WTC11 (cell line): Measurements from ENCODE around the gene THAP6. TPM values are rescaled to one million over a fixed set of nuclear protein-coding genes. Genes with fewer than 3 reads are reported as not detected.

Experiments
- ATAC-seq: fragments of 200-7000 bp; cut with Tn5 transposase; 2 replicates; pipeline ENCODE4 v1.10.0; 2021; ENCODE audit warnings: mild to moderate bottlenecking, moderate library complexity
- CTCF ChIA-PET: fragments of 300-600 bp; sonication (Branson Sonifier 250); formaldehyde crosslinking; loops from one replicate; lab custom pipeline; 2021; ENCODE audit warnings: antibody characterized with exemption; lab: Charles Lee
- POLR2A ChIA-PET: fragments of 350-600 bp; sonication (Branson Sonifier 250); formaldehyde crosslinking; loops from one replicate; lab custom pipeline; 2021; ENCODE audit warnings: antibody characterized with exemption; lab: Charles Lee
- DNase-seq: peaks from one replicate; pipeline ENCODE4 v3.0.0; 2021; ENCODE audit warnings: low spot score
- H3K27ac Mint-ChIP-seq: 2 replicates; pipeline ENCODE4 v1.8.0; 2021; ENCODE audit warnings: mixed read lengths
- H3K27me3 Mint-ChIP-seq: 2 replicates; pipeline ENCODE4 v1.8.0; 2021; ENCODE audit warnings: low read depth, mild to moderate bottlenecking, moderate library complexity, mixed read lengths
- H3K36me3 Mint-ChIP-seq: 2 replicates; pipeline ENCODE4 v1.8.0; 2021; ENCODE audit warnings: mixed read lengths
- H3K4me1 Mint-ChIP-seq: 2 replicates; pipeline ENCODE4 v1.8.0; 2022; ENCODE audit warnings: mixed read lengths
- H3K4me3 Mint-ChIP-seq: 2 replicates; pipeline ENCODE4 v1.8.0; 2021; ENCODE audit warnings: mild to moderate bottlenecking, moderate library complexity, mixed read lengths
- H3K9me3 Mint-ChIP-seq: 2 replicates; pipeline ENCODE4 v1.8.0; 2021; ENCODE audit warnings: mixed read lengths
- ATF1 ChIP-seq: sonication (generic); formaldehyde crosslinking; IDR thresholded peaks from 2 replicates; pipeline ENCODE4 v1.8.1; 2023; ENCODE audit warnings: mild to moderate bottlenecking, moderate library complexity, missing genetic modification reagents
- ATF2 ChIP-seq: sonication (generic); formaldehyde crosslinking; IDR thresholded peaks from 2 replicates; pipeline ENCODE4 v1.8.1; 2022; ENCODE audit warnings: low read depth, missing genetic modification reagents, borderline replicate concordance
- CBFB ChIP-seq: sonication (generic); formaldehyde crosslinking; IDR thresholded peaks from 2 replicates; pipeline ENCODE4 v1.8.1; 2022; ENCODE audit warnings: mild to moderate bottlenecking, low read depth, missing genetic modification reagents
- E2F1 ChIP-seq: sonication (generic); formaldehyde crosslinking; IDR thresholded peaks from 2 replicates; pipeline ENCODE4 v1.8.0; 2022; ENCODE audit warnings: mild to moderate bottlenecking, missing genetic modification reagents
- ELF4 ChIP-seq: sonication (generic); formaldehyde crosslinking; IDR thresholded peaks from 2 replicates; pipeline ENCODE4 v1.8.1; 2022; ENCODE audit warnings: low read depth, mild to moderate bottlenecking, moderate library complexity, missing genetic modification reagents
- ERG ChIP-seq: fragments of 250-450 bp; sonication (Bioruptor Pico); IDR thresholded peaks from 2 replicates; pipeline ENCODE4 v1.8.0; 2021; ENCODE audit warnings: mild to moderate bottlenecking
- ETV6 ChIP-seq: sonication (generic); formaldehyde crosslinking; IDR thresholded peaks from 2 replicates; pipeline ENCODE4 v1.8.1; 2022; ENCODE audit warnings: mild to moderate bottlenecking, missing genetic modification reagents
- FOXJ3 ChIP-seq: sonication (generic); formaldehyde crosslinking; IDR thresholded peaks from 2 replicates; pipeline ENCODE4 v1.9.0; 2021; ENCODE audit warnings: missing genetic modification reagents, mild to moderate bottlenecking, borderline replicate concordance
- GABPB1 ChIP-seq: sonication (generic); formaldehyde crosslinking; IDR thresholded peaks from 2 replicates; pipeline ENCODE4 v1.8.1; 2023; ENCODE audit warnings: mild to moderate bottlenecking, missing genetic modification reagents
- HMGXB4 ChIP-seq: sonication (generic); formaldehyde crosslinking; IDR thresholded peaks from 2 replicates; pipeline ENCODE4 v1.8.1; 2023; ENCODE audit warnings: mild to moderate bottlenecking, moderate library complexity, missing genetic modification reagents
- IRF2 ChIP-seq: sonication (generic); formaldehyde crosslinking; IDR thresholded peaks from 2 replicates; pipeline ENCODE4 v1.8.0; 2022; ENCODE audit warnings: low read depth, missing genetic modification reagents, borderline replicate concordance
- NFYB ChIP-seq: sonication (generic); formaldehyde crosslinking; conservative IDR thresholded peaks from 2 replicates; pipeline ENCODE4 v1.8.0; 2022; ENCODE audit warnings: low read depth, missing genetic modification reagents
- OVOL2 ChIP-seq: fragments of 250-450 bp; sonication (Bioruptor Pico); IDR thresholded peaks from 2 replicates; pipeline ENCODE4 v1.9.0; 2021; ENCODE audit warnings: mild to moderate bottlenecking, borderline replicate concordance
- PREB ChIP-seq: sonication (generic); formaldehyde crosslinking; IDR thresholded peaks from 2 replicates; pipeline ENCODE4 v1.8.1; 2022; ENCODE audit warnings: mild to moderate bottlenecking, missing genetic modification reagents, moderate library complexity, borderline replicate concordance
- RORB ChIP-seq: fragments of 250-450 bp; sonication (Bioruptor Pico); IDR thresholded peaks from 2 replicates; pipeline ENCODE4 v1.9.0; 2021; ENCODE audit warnings: mild to moderate bottlenecking
- SMAD4 ChIP-seq: sonication (generic); formaldehyde crosslinking; IDR thresholded peaks from 2 replicates; pipeline ENCODE4 v1.8.0; 2022; ENCODE audit warnings: mild to moderate bottlenecking, missing genetic modification reagents
- TEAD1 ChIP-seq: sonication (generic); formaldehyde crosslinking; IDR thresholded peaks from 2 replicates; pipeline ENCODE4 v1.8.0; 2022; ENCODE audit warnings: mild to moderate bottlenecking, missing genetic modification reagents
- ZNF232 ChIP-seq: sonication (generic); formaldehyde crosslinking; IDR thresholded peaks from 2 replicates; pipeline ENCODE4 v1.8.0; 2022; ENCODE audit warnings: mild to moderate bottlenecking, missing genetic modification reagents
- ZNF317 ChIP-seq: sonication (generic); formaldehyde crosslinking; IDR thresholded peaks from 2 replicates; pipeline ENCODE4 v1.8.1; 2023; ENCODE audit warnings: low read depth, mild to moderate bottlenecking, moderate library complexity, missing genetic modification reagents, borderline replicate concordance
- ZNF396 ChIP-seq: fragments of 250-450 bp; sonication (Bioruptor Pico); IDR thresholded peaks from 2 replicates; pipeline ENCODE4 v1.8.0; 2021; ENCODE audit warnings: mild to moderate bottlenecking, moderate library complexity, borderline replicate concordance
- ZNF423 ChIP-seq: fragments of 250-450 bp; sonication (Bioruptor Pico); IDR thresholded peaks from 2 replicates; pipeline ENCODE4 v2.1.2; 2022; ENCODE audit warnings: mild to moderate bottlenecking, moderate library complexity
- total RNA-seq: library from RNA; stranded (reverse); gene quantifications from 3 replicates; pipeline ENCODE4 v1.2.3, GENCODE V29; 2021
- TF ChIP-seq, protein P1 (sequence below): sonication (generic); formaldehyde crosslinking; IDR thresholded peaks from 2 replicates; pipeline ENCODE4 v1.8.1; 2023; ENCODE audit warnings: mild to moderate bottlenecking, missing genetic modification reagents
- TF ChIP-seq, protein P2 (sequence below): sonication (generic); formaldehyde crosslinking; IDR thresholded peaks from 2 replicates; pipeline ENCODE4 v1.8.1; 2022; ENCODE audit warnings: mild to moderate bottlenecking, moderate library complexity, missing genetic modification reagents
- TF ChIP-seq, protein P3 (sequence below): sonication (generic); formaldehyde crosslinking; IDR thresholded peaks from 2 replicates; pipeline ENCODE4 v1.8.1; 2023; ENCODE audit warnings: mild to moderate bottlenecking, missing genetic modification reagents, borderline replicate concordance

Gene THAP6
- total RNA-seq, 1 experiment from 2014 or later = 13.3 TPM

GRCh38 chr4:75490155-75490554, 24.1 kb upstream of the THAP6 start:
- peaks cover 7% of the 10 kb centered on the region for H3K4me1 Mint-ChIP-seq
- DNase-seq (no peak), ATAC-seq (no peak)
- H3K27ac Mint-ChIP-seq = no peak overlapping the region
- peaks cover 13% of the 10 kb centered on the region for H3K36me3 Mint-ChIP-seq
- no peaks in the 10 kb centered on the region for H3K27me3 Mint-ChIP-seq
- no peaks in the 10 kb centered on the region for H3K9me3 Mint-ChIP-seq
- ChIA-PET CTCF (interaction anchor here (0.6 to 1.1 kb wide), 5 partner anchors 54 to 815 kb away, joined by 3 to 11 read pairs (median 3); no protein-coding TSS in a partner anchor), POLR2A (interaction anchor here (1.0 kb wide), 1 partner anchor 25 kb away, joined by 3 read pairs; no protein-coding TSS in a partner anchor)
- no peak for TF ChIP-seq FOXJ3 (CRISPR knock-in tag)
- TF ChIP-seq NFYB (CRISPR knock-in tag) = no peak
- TF ChIP-seq TEAD1 (CRISPR knock-in tag) = no peak
- no peak for TF ChIP-seq ZNF232 (CRISPR knock-in tag)
- TF ChIP-seq ZNF317 (CRISPR knock-in tag) = no peak
- no peak for TF ChIP-seq ATF2 (CRISPR knock-in tag)
- no peak for TF ChIP-seq ATF1 (CRISPR knock-in tag)
- no peak for TF ChIP-seq OVOL2 (CRISPR knock-in tag)
- TF ChIP-seq, protein P1, sequence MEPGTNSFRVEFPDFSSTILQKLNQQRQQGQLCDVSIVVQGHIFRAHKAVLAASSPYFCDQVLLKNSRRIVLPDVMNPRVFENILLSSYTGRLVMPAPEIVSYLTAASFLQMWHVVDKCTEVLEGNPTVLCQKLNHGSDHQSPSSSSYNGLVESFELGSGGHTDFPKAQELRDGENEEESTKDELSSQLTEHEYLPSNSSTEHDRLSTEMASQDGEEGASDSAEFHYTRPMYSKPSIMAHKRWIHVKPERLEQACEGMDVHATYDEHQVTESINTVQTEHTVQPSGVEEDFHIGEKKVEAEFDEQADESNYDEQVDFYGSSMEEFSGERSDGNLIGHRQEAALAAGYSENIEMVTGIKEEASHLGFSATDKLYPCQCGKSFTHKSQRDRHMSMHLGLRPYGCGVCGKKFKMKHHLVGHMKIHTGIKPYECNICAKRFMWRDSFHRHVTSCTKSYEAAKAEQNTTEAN (CRISPR knock-in tag) = no peak
- TF ChIP-seq CBFB = no peak
- no peak for TF ChIP-seq ZNF423 (CRISPR knock-in tag)
- TF ChIP-seq, protein P2, sequence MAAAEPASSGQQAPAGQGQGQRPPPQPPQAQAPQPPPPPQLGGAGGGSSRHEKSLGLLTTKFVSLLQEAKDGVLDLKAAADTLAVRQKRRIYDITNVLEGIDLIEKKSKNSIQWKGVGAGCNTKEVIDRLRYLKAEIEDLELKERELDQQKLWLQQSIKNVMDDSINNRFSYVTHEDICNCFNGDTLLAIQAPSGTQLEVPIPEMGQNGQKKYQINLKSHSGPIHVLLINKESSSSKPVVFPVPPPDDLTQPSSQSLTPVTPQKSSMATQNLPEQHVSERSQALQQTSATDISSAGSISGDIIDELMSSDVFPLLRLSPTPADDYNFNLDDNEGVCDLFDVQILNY = no peak
- TF ChIP-seq ELF4 (CRISPR knock-in tag) = no peak
- TF ChIP-seq GABPB1 (CRISPR knock-in tag) = no peak
- TF ChIP-seq HMGXB4 (CRISPR knock-in tag) = no peak
- H3K4me3 Mint-ChIP-seq = no peak overlapping the region

GRCh38 chr4:75494563-75494962, 19.7 kb upstream of the THAP6 start:
- no peaks in the 10 kb centered on the region for H3K4me1 Mint-ChIP-seq
- POLR2A ChIA-PET = no interaction called here
- CTCF ChIA-PET = no interaction called here
- H3K27me3 Mint-ChIP-seq = no peaks in the 10 kb centered on the region
- H3K9me3 Mint-ChIP-seq = peaks cover 9% of the 10 kb centered on the region
- no peak overlapping the region for H3K4me3 Mint-ChIP-seq
- no peak for DNase-seq
- no peak overlapping the region for H3K27ac Mint-ChIP-seq
- no peak for ATAC-seq
- H3K36me3 Mint-ChIP-seq = peaks cover 27% of the 10 kb centered on the region
- TF ChIP-seq, protein P3, sequence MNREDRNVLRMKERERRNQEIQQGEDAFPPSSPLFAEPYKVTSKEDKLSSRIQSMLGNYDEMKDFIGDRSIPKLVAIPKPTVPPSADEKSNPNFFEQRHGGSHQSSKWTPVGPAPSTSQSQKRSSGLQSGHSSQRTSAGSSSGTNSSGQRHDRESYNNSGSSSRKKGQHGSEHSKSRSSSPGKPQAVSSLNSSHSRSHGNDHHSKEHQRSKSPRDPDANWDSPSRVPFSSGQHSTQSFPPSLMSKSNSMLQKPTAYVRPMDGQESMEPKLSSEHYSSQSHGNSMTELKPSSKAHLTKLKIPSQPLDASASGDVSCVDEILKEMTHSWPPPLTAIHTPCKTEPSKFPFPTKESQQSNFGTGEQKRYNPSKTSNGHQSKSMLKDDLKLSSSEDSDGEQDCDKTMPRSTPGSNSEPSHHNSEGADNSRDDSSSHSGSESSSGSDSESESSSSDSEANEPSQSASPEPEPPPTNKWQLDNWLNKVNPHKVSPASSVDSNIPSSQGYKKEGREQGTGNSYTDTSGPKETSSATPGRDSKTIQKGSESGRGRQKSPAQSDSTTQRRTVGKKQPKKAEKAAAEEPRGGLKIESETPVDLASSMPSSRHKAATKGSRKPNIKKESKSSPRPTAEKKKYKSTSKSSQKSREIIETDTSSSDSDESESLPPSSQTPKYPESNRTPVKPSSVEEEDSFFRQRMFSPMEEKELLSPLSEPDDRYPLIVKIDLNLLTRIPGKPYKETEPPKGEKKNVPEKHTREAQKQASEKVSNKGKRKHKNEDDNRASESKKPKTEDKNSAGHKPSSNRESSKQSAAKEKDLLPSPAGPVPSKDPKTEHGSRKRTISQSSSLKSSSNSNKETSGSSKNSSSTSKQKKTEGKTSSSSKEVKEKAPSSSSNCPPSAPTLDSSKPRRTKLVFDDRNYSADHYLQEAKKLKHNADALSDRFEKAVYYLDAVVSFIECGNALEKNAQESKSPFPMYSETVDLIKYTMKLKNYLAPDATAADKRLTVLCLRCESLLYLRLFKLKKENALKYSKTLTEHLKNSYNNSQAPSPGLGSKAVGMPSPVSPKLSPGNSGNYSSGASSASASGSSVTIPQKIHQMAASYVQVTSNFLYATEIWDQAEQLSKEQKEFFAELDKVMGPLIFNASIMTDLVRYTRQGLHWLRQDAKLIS = no peak
- TF ChIP-seq RORB (CRISPR knock-in tag) (no peak), ERG (CRISPR knock-in tag) (no peak), ETV6 (no peak), TEAD1 (CRISPR knock-in tag) (no peak), E2F1 (CRISPR knock-in tag) (no peak), PREB (no peak), ZNF396 (CRISPR knock-in tag) (no peak), SMAD4 (CRISPR knock-in tag) (no peak), IRF2 (CRISPR knock-in tag) (no peak)
